RWPE1 (cell line): ENCODE measurements around the gene TMEM147.

ENCODE experiments used
- CTCF ChIA-PET: fragments of 350-600 bp; sonication (Branson Sonifier 250); formaldehyde crosslinking; extraction: SDS; loops from one replicate; lab custom pipeline; 2021; lab: Yijun Ruan, JAX
- POLR2A ChIA-PET: fragments of 400-600 bp; formaldehyde crosslinking; extraction: SDS; loops from one replicate; lab custom pipeline; 2020; ENCODE audit warnings: antibody characterized with exemption; ENCODE audit not compliant: low non-redundant PET; lab: Yijun Ruan, JAX
- DNase-seq: peaks from one replicate; pipeline ENCODE4 v3.0.0; 2012; ENCODE audit warnings: low spot score
- H3K27ac ChIP-seq: fragments of 450-650 bp; 2 replicates; pipeline ENCODE4 v1.5.1; 2017
- CTCF ChIP-seq: fragments of 450-650 bp; conservative IDR thresholded peaks from 2 replicates; pipeline ENCODE4 v1.5.1; 2017; ENCODE audit warnings: low read depth, mild to moderate bottlenecking

Gene TMEM147

GRCh38 chr19:35543280-35544109 lies 1.9 kb upstream of the TMEM147 start:
- POLR2A ChIA-PET, result interaction anchor here (0.7 kb wide), 1 partner anchor 69 kb away, joined by 3 read pairs; no protein-coding TSS in a partner anchor
- DNase-seq, result no peak
- no peak for TF ChIP-seq CTCF
- peak overlapping the region; percentile 3; the same call in 1 of the 2 replicates for H3K27ac ChIP-seq
- CTCF ChIA-PET, result interaction anchor here (0.5 to 1.7 kb wide), 4 partner anchors 12 to 189 kb away, joined by 3 to 4 read pairs (median 4); no protein-coding TSS in a partner anchor

GRCh38 chr19:35544110-35544802 lies 1.2 kb upstream of the TMEM147 start:
- CTCF ChIA-PET, result interaction anchor here (0.5 to 1.7 kb wide), 3 partner anchors 11 to 190 kb away, joined by 4 read pairs; no protein-coding TSS in a partner anchor
- TF ChIP-seq CTCF, result no peak
- no peak for DNase-seq
- peak overlapping the region; percentile 71 for H3K27ac ChIP-seq
- POLR2A ChIA-PET, result no interaction called here

GRCh38 chr19:35545855-35546381 lies 492 bp downstream of the TMEM147 start:
- CTCF ChIA-PET, result no interaction called here
- peak overlapping the region; percentile 71 for H3K27ac ChIP-seq
- peak; percentile 56 for DNase-seq
- no peak for TF ChIP-seq CTCF
- POLR2A ChIA-PET, result no interaction called here

- no peak for TF ChIP-seq CTCF
- DNase-seq, result no peak
- ChIA-PET CTCF (no interaction called here), POLR2A (no interaction called here)
- H3K27ac ChIP-seq, result peak overlapping the region; percentile 71
Measured at GRCh38 chr19:35546532-35546931, 1.1 kb downstream of the TMEM147 start.

- ChIA-PET CTCF (interaction anchor here (0.5 to 3.1 kb wide), 7 partner anchors 8 to 632 kb away, joined by 3 to 16 read pairs (median 4); no protein-coding TSS in a partner anchor), POLR2A (no interaction called here)
- no peak overlapping the region for H3K27ac ChIP-seq
- peak; percentile 76 for TF ChIP-seq CTCF
- peak; percentile 53 for DNase-seq
Measured at GRCh38 chr19:35549174-35549788, 3.9 kb downstream of the TMEM147 start.
